SK-N-SH treated with all-trans-retinoic acid at 6 μM for 48 hours (cell line): ENCODE results near the gene PTCH1.
A peak's percentile ranks its signal among the peaks of the same experiment; 100 is the strongest.

Source experiments
- ATAC-seq: fragments of 200-7000 bp; cut with Tn5 transposase; 3 replicates; pipeline ENCODE4 v1.9.1; 2020; ENCODE audit warnings: mild to moderate bottlenecking, moderate library complexity
- ARNTL ChIP-seq: fragments of 450-650 bp; formaldehyde crosslinking; IDR thresholded peaks from 2 replicates; pipeline ENCODE4 v1.5.0; 2020; ENCODE audit warnings: low read depth, mild to moderate bottlenecking, moderate library complexity, borderline replicate concordance
- BACH2 ChIP-seq: fragments of 250-450 bp; sonication (Bioruptor Pico); IDR thresholded peaks from 2 replicates; pipeline ENCODE4 v1.9.0; 2021; ENCODE audit warnings: mild to moderate bottlenecking, borderline replicate concordance
- CREB5 ChIP-seq: fragments of 250-450 bp; sonication (Bioruptor Pico); IDR thresholded peaks from 2 replicates; pipeline ENCODE4 v1.5.1; 2020; ENCODE audit warnings: low read depth, mild to moderate bottlenecking, moderate library complexity
- CSDC2 ChIP-seq: fragments of 250-450 bp; sonication (Bioruptor Pico); IDR thresholded peaks from 2 replicates; pipeline ENCODE4 v1.5.0; 2020; ENCODE audit warnings: mild to moderate bottlenecking, moderate library complexity
- ESRRG ChIP-seq: fragments of 250-450 bp; sonication (Bioruptor Pico); IDR thresholded peaks from 2 replicates; pipeline ENCODE4 v1.6.1; 2021; ENCODE audit warnings: mild to moderate bottlenecking
- GLIS3 ChIP-seq: fragments of 250-450 bp; sonication (Bioruptor Pico); IDR thresholded peaks from 2 replicates; pipeline ENCODE4 v1.5.0; 2020; ENCODE audit warnings: mild to moderate bottlenecking, moderate library complexity
- ISL1 ChIP-seq: fragments of 250-450 bp; sonication (Bioruptor Pico); IDR thresholded peaks from 2 replicates; pipeline ENCODE4 v2.1.2; 2022; ENCODE audit warnings: mild to moderate bottlenecking, moderate library complexity
- OSR1 ChIP-seq: fragments of 250-450 bp; sonication (Bioruptor Pico); IDR thresholded peaks from 2 replicates; pipeline ENCODE4 v1.8.0; 2022; ENCODE audit warnings: moderate library complexity, mild to moderate bottlenecking, inconsistent platforms
- PATZ1 ChIP-seq: fragments of 250-450 bp; sonication (Bioruptor Pico); IDR thresholded peaks from 2 replicates; pipeline ENCODE4 v1.8.0; 2020; ENCODE audit warnings: mild to moderate bottlenecking, moderate library complexity, borderline replicate concordance
- PPARA ChIP-seq: fragments of 250-450 bp; sonication (Bioruptor Pico); IDR thresholded peaks from 2 replicates; pipeline ENCODE4 v1.5.0; 2020; ENCODE audit warnings: mild to moderate bottlenecking, borderline replicate concordance
- RARB ChIP-seq: fragments of 250-450 bp; sonication (Bioruptor Pico); IDR thresholded peaks from 2 replicates; pipeline ENCODE4 v1.8.0; 2021; ENCODE audit warnings: mild to moderate bottlenecking, moderate library complexity
- SNAI2 ChIP-seq: fragments of 250-450 bp; sonication (Bioruptor Pico); IDR thresholded peaks from 2 replicates; pipeline ENCODE4 v1.5.0; 2020; ENCODE audit warnings: mild to moderate bottlenecking, moderate library complexity
- TCF4 ChIP-seq: fragments of 250-450 bp; sonication (Bioruptor Pico); IDR thresholded peaks from 2 replicates; pipeline ENCODE4 v1.8.0; 2021; ENCODE audit warnings: mild to moderate bottlenecking, moderate library complexity, borderline replicate concordance
- TOX ChIP-seq: fragments of 250-450 bp; sonication (Bioruptor Pico); IDR thresholded peaks from 2 replicates; pipeline ENCODE4 v1.8.0; 2021; ENCODE audit warnings: mild to moderate bottlenecking, moderate library complexity, borderline replicate concordance
- TSHZ2 ChIP-seq: fragments of 250-450 bp; sonication (Bioruptor Pico); IDR thresholded peaks from 2 replicates; pipeline ENCODE4 v1.5.0; 2020; ENCODE audit warnings: mild to moderate bottlenecking, moderate library complexity
- ZC3H10 ChIP-seq: fragments of 250-450 bp; sonication (Bioruptor Pico); IDR thresholded peaks from 2 replicates; pipeline ENCODE4 v1.5.1; 2021; ENCODE audit warnings: mild to moderate bottlenecking, moderate library complexity
- ZFP3 ChIP-seq: fragments of 250-450 bp; sonication (Bioruptor Pico); IDR thresholded peaks from 2 replicates; pipeline ENCODE4 v1.5.0; 2020; ENCODE audit warnings: mild to moderate bottlenecking, moderate library complexity
- ZFP30 ChIP-seq: fragments of 450-650 bp; formaldehyde crosslinking; IDR thresholded peaks from 2 replicates; pipeline ENCODE4 v1.5.0; 2022; ENCODE audit warnings: mild to moderate bottlenecking, moderate library complexity
- ZNF565 ChIP-seq: fragments of 450-650 bp; formaldehyde crosslinking; conservative IDR thresholded peaks from 2 replicates; pipeline ENCODE4 v1.5.0; 2020; ENCODE audit warnings: low read depth, mild to moderate bottlenecking, moderate library complexity
- ZNF70 ChIP-seq: fragments of 450-650 bp; formaldehyde crosslinking; IDR thresholded peaks from 2 replicates; pipeline ENCODE4 v1.5.0; 2020; ENCODE audit warnings: mild to moderate bottlenecking, moderate library complexity
- ZNF8 ChIP-seq: fragments of 450-650 bp; formaldehyde crosslinking; IDR thresholded peaks from 2 replicates; pipeline ENCODE4 v1.5.0; 2020; ENCODE audit warnings: mild to moderate bottlenecking, moderate library complexity

PTCH1 gene

GRCh38 chr9:95461448-95462248 lies 55.1 kb downstream of the PTCH1 start:
- ATAC-seq = no peak
- TF ChIP-seq ZNF70 (CRISPR knock-in tag) = no peak
- TF ChIP-seq CSDC2 (CRISPR knock-in tag) = no peak
- no peak for TF ChIP-seq RARB
- TF ChIP-seq GLIS3 = no peak
- TF ChIP-seq SNAI2 (CRISPR knock-in tag) = no peak
- no peak for TF ChIP-seq ZFP30
- no peak for TF ChIP-seq ZC3H10 (CRISPR knock-in tag)
- no peak for TF ChIP-seq PATZ1 (CRISPR knock-in tag)
- TF ChIP-seq TCF4 = no peak
- TF ChIP-seq ZNF565 (CRISPR knock-in tag) = no peak
- no peak for TF ChIP-seq ISL1 (CRISPR knock-in tag)
- TF ChIP-seq BACH2 = no peak
- no peak for TF ChIP-seq ESRRG (CRISPR knock-in tag)
- no peak for TF ChIP-seq TOX (CRISPR knock-in tag)
- TF ChIP-seq PPARA (CRISPR knock-in tag) = no peak
- no peak for TF ChIP-seq TSHZ2 (CRISPR knock-in tag)
- TF ChIP-seq ARNTL (CRISPR knock-in tag) = no peak
- TF ChIP-seq OSR1 (CRISPR knock-in tag) = no peak

GRCh38 chr9:95460518-95461164 lies 56.1 kb downstream of the PTCH1 start:
- 0 out of 2 replicates have a peak, but pooled peaks have one; percentile 11 for TF ChIP-seq TCF4
- no peak for TF ChIP-seq RARB
- TF ChIP-seq ZC3H10 (CRISPR knock-in tag) = no peak
- TF ChIP-seq ZNF8 (CRISPR knock-in tag) = no peak
- TF ChIP-seq, all 23 proteins: peak for 1
- ATAC-seq = no peak

- TF ChIP-seq CSDC2 (CRISPR knock-in tag) = no peak
- no peak for TF ChIP-seq ISL1 (CRISPR knock-in tag)
- TF ChIP-seq ZFP3 (CRISPR knock-in tag) = no peak
- no peak for TF ChIP-seq CREB5 (CRISPR knock-in tag)
- no peak for TF ChIP-seq TSHZ2 (CRISPR knock-in tag)
- no peak for TF ChIP-seq GLIS3
- no peak for TF ChIP-seq ZC3H10 (CRISPR knock-in tag)
- TF ChIP-seq ESRRG (CRISPR knock-in tag) = no peak
- TF ChIP-seq TOX (CRISPR knock-in tag) = no peak
- TF ChIP-seq PPARA (CRISPR knock-in tag) = no peak
- no peak for TF ChIP-seq ZFP30
- no peak for TF ChIP-seq PATZ1 (CRISPR knock-in tag)
- no peak for TF ChIP-seq RARB
- TF ChIP-seq, all 23 proteins: peak for 0
- no peak for ATAC-seq
Observed at GRCh38 chr9:95459851-95460517, 56.8 kb downstream of the PTCH1 start.
